HFF-Myc (cell line): ENCODE measurements around the gene CDC42EP4.
"Not testable (repeated sequence)": the region's sequence is repeated elsewhere in the genome, so short reads cannot be mapped to it uniquely, and the experiment has no call there.

Source experiments
- DNase-seq: peaks from one replicate; pipeline ENCODE4 v3.0.0-alpha.2; 2011; ENCODE audit warnings: low read depth; ENCODE audit errors: extremely low read depth
- H3K4me3 ChIP-seq: replicated peaks from 2 replicates; pipeline ENCODE4 v1.5.1; 2011; ENCODE audit warnings: low read depth, mild to moderate bottlenecking, control low read depth, low read length
- CTCF ChIP-seq: IDR thresholded peaks from 2 replicates; pipeline ENCODE4 v1.5.1; 2012; ENCODE audit warnings: mild to moderate bottlenecking, low read depth, low read length, control low read depth; ENCODE audit errors: missing control alignments

The CDC42EP4 gene

GRCh38 chr17:73315471-73315870, 3.7 kb upstream of the CDC42EP4 start:
- TF ChIP-seq CTCF: no peak

GRCh38 chr17:73313526-73314127, 1.8 kb upstream of the CDC42EP4 start:
- H3K4me3 ChIP-seq: no peak overlapping the region
- DNase-seq: no peak
- TF ChIP-seq CTCF: no peak

More at GRCh38 chr17:73315471-73315870, 3.7 kb upstream of the CDC42EP4 start:
- H3K4me3 ChIP-seq: no peak overlapping the region
- no peak for DNase-seq

GRCh38 chr17:73312887-73313286, 1.1 kb upstream of the CDC42EP4 start:
- not testable (repeated sequence) for DNase-seq, H3K4me3 ChIP-seq

- DNase-seq: no peak
- peak overlapping the region; percentile 92 for H3K4me3 ChIP-seq
- no peak for TF ChIP-seq CTCF
Measured at GRCh38 chr17:73311428-73311780, 397 bp downstream of the CDC42EP4 start.

- peak overlapping the region; percentile 92 for H3K4me3 ChIP-seq
- DNase-seq: no peak
- no peak for TF ChIP-seq CTCF
Measured at GRCh38 chr17:73309727-73310596, 1.8 kb downstream of the CDC42EP4 start.

GRCh38 chr17:73308959-73309358, 2.8 kb downstream of the CDC42EP4 start:
- H3K4me3 ChIP-seq: peak overlapping the region; percentile 92
- DNase-seq: not testable (repeated sequence)

GRCh38 chr17:73308017-73308823, 3.6 kb downstream of the CDC42EP4 start:
- TF ChIP-seq CTCF: no peak
- H3K4me3 ChIP-seq: peak overlapping the region; percentile 92
- DNase-seq: no peak
